ENCODE results near the gene BPI. TPM values are rescaled to one million over a fixed set of nuclear protein-coding genes. Genes with fewer than 3 reads are reported as not detected.

BPI gene
- total RNA-seq, 1 experiment from 2014 or later, result not detected

- no peaks in the 10 kb centered on the region for H3K4me1 ChIP-seq (ENCODE audit: control insufficient read depth in 1 of 2, insufficient read depth in 2 of 2, low read length in 2 of 2)
- ATAC-seq (peak; percentile 86), DNase-seq (ENCODE audit: low read depth, low spot score) (peak; percentile 26)
- no peaks in the 10 kb centered on the region for H3K9me3 ChIP-seq (ENCODE audit: control insufficient read depth in 1 of 2, insufficient read depth in 1 of 2, low read depth in 1 of 2, low read length in 2 of 2)
- H3K9me2 ChIP-seq (ENCODE audit: insufficient read depth), result no peaks in the 10 kb centered on the region
- H3K27ac ChIP-seq (ENCODE audit: low read depth, low read length), result no peak overlapping the region
- no peaks in the 10 kb centered on the region for H3K79me2 ChIP-seq (ENCODE audit: insufficient read depth, low read length)
- no TSS peak for BruUV-seq (replicated peaks)
- no peak overlapping the region for H3K4me2 ChIP-seq (ENCODE audit: low read length)
- TF ChIP-seq CEBPB (IDR thresholded peaks at IDR 0.05; ENCODE audit: low read depth) (no peak), CBX3 (IDR thresholded peaks at IDR 0.05; ENCODE audit: low read depth) (no peak), ZBTB33 (IDR thresholded peaks at IDR 0.05; ENCODE audit: extremely low read depth, insufficient replicate concordance, low read length) (no peak), POLR2A (IDR thresholded peaks at IDR 0.05; ENCODE audit: borderline replicate concordance, extremely low read depth, insufficient read depth, insufficient read length) (no peak), CTCF (IDR thresholded peaks at IDR 0.05 in 2 of 3, conservative IDR thresholded peaks at IDR 0.05 in 1 of 3; ENCODE audit: borderline replicate concordance in 1 of 3, insufficient read depth in 1 of 3, low read depth in 2 of 3, low read length in 2 of 3) (peak; percentile 56 to 78 (median 56); a peak in 5 of 6 replicates), RAD21 (IDR thresholded peaks at IDR 0.05; ENCODE audit: low read depth) (peak; percentile 60), EZH2 (IDR thresholded peaks at IDR 0.05) (no peak), FOSL1 (IDR thresholded peaks at IDR 0.05; ENCODE audit: low read depth) (no peak)
- POLR2A ChIA-PET, result no interaction called here
- H4K20me1 ChIP-seq (ENCODE audit: insufficient read depth), result no peaks in the 10 kb centered on the region
- no peak overlapping the region for H3K9ac ChIP-seq (ENCODE audit: low read length)
- H3K36me3 ChIP-seq (ENCODE audit: control insufficient read depth in 1 of 2, insufficient read depth in 2 of 2, low read length in 2 of 2), result no peaks in the 10 kb centered on the region
- H3K27me3 ChIP-seq (ENCODE audit: insufficient read depth, low read length), result peaks cover 6% of the 10 kb centered on the region
- RAD21 ChIA-PET (ENCODE audit: low non-redundant PET in 1 of 2, low total read pairs in 2 of 2, uncharacterized antibody in 2 of 2, unreplicated experiment in 2 of 2), result interaction anchor here in 1 of 2 experiments (1.1 kb wide), 1 partner anchor 249 kb away, joined by 3 read pairs; no protein-coding TSS in a partner anchor
- CTCF ChIA-PET, result interaction anchor here (0.7 to 1.4 kb wide), 6 partner anchors 9 to 264 kb away, joined by 3 to 9 read pairs (median 4); no protein-coding TSS in a partner anchor
- no peak overlapping the region for H2AFZ ChIP-seq (ENCODE audit: low read depth, low read length, poor library complexity, severe bottlenecking)
- no peak overlapping the region for H3K4me3 ChIP-seq (replicated peaks in 1 of 2; ENCODE audit: low read depth in 1 of 2, low read length in 2 of 2)
- intact Hi-C loops (cut with micrococcal nuclease), result loop anchor here (1.0 to 2.0 kb wide), 2 partner anchors 93 to 265 kb away; no protein-coding TSS in a partner anchor
These were observed 18.1 kb downstream of the BPI start for GRCh38 chr20:38321959-38322598.
